Sigmoid colon (tissue), 7 donors: Measurements from ENCODE around the gene TOP3B. TPM values are rescaled to one million over a fixed set of nuclear protein-coding genes. Genes with fewer than 3 reads are reported as not detected.

Experiments used
- DNase-seq: peaks from one replicate; pipeline ENCODE4 v3.0.0-alpha.2; 2019
- H3K27ac ChIP-seq, 4 donors: fragments of 200-600 bp; sonication (generic); one replicate each; pipeline ENCODE4 v1.5.1; 2016 to 2019; ENCODE audit warnings: mild to moderate bottlenecking in 1 of 4
- H3K27me3 ChIP-seq, 3 donors: fragments of 200-600 bp; sonication (generic); one replicate each; pipeline ENCODE4 v1.5.1; 2019; ENCODE audit warnings: mild to moderate bottlenecking in 1 of 3
- H3K36me3 ChIP-seq, 4 donors: fragments of 200-600 bp; sonication (generic); one replicate each; pipeline ENCODE4 v1.5.1; 2016 to 2019
- H3K4me1 ChIP-seq, 4 donors: fragments of 200-600 bp; sonication (generic); one replicate each; pipeline ENCODE4 v1.5.1; 2017 to 2019
- H3K4me3 ChIP-seq, 4 donors: fragments of 200-600 bp; sonication (generic); one replicate each; pipeline ENCODE4 v1.5.1; 2017 to 2019; ENCODE audit warnings: mild to moderate bottlenecking in 2 of 4, moderate library complexity in 1 of 4
- H3K9me3 ChIP-seq, 4 donors: fragments of 200-600 bp in 3 of 4; sonication (generic) in 3 of 4; one replicate each; pipeline versions ENCODE4 v1.5.1 to v1.6.1; 2013 to 2019
- EP300 ChIP-seq, 4 donors: sonication (generic); formaldehyde crosslinking; IDR thresholded peaks; one replicate each; pipeline ENCODE4 v1.6.1; 2017; ENCODE audit warnings: antibody characterized with exemption in 4 of 4
- POLR2A ChIP-seq, 2 donors: fragments of 450-650 bp; IDR thresholded peaks; one replicate each; pipeline ENCODE4 v1.6.1; 2016; ENCODE audit warnings: antibody characterized with exemption in 2 of 2, mild to moderate bottlenecking in 2 of 2, moderate library complexity in 2 of 2
- POLR2AphosphoS5 ChIP-seq, 4 donors: sonication (generic); formaldehyde crosslinking; IDR thresholded peaks; one replicate each; pipeline ENCODE4 v1.6.1; 2017; ENCODE audit warnings: antibody characterized with exemption in 4 of 4
- WGBS, 2 donors: extraction: QIAGEN DNeasy Blood & Tissue Kit; methylation state at CpG; one replicate each; pipeline ENCODE4 v1.1.7; 2013; 5-methylcytosine and 5-hydroxymethylcytosine counted together
- intact Hi-C: fragments of 100-400 bp; cut with DNase I; formaldehyde crosslinking; loops from one replicate; pipeline ENCODE4 v1.15.1; 2023
- polyA plus RNA-seq, 3 donors: library from polyadenylated mRNA; stranded (reverse); fragments of 200-250 nt; gene quantifications; one replicate each; pipeline ENCODE4 v1.2.3, GENCODE V29; 2013
- total RNA-seq, 4 donors: library from RNA; depleted of rRNA; stranded (reverse); fragments of >200 nt; gene quantifications; one replicate each; pipeline ENCODE4 v1.1.0, GENCODE V29; 2016
- TF ChIP-seq, protein P1 (sequence below), 4 experiments: fragments of 450-650 bp in 3 of 4; fragments of 200-600 bp in 1 of 4; IDR thresholded peaks; one replicate each; pipeline ENCODE4 v1.5.1; 2016 to 2019; ENCODE audit warnings: antibody characterized with exemption in 4 of 4, mild to moderate bottlenecking in 3 of 4, moderate library complexity in 2 of 4
- donor health status: healthy with polysubstance abuse.
- donor health status: Bipolar disorder and iron deficiency.
- donor health status: healthy.

Gene TOP3B
- total and polyA plus RNA-seq, 7 donors, result 3.5 to 45.1 (median 17.9) TPM

DNA sequence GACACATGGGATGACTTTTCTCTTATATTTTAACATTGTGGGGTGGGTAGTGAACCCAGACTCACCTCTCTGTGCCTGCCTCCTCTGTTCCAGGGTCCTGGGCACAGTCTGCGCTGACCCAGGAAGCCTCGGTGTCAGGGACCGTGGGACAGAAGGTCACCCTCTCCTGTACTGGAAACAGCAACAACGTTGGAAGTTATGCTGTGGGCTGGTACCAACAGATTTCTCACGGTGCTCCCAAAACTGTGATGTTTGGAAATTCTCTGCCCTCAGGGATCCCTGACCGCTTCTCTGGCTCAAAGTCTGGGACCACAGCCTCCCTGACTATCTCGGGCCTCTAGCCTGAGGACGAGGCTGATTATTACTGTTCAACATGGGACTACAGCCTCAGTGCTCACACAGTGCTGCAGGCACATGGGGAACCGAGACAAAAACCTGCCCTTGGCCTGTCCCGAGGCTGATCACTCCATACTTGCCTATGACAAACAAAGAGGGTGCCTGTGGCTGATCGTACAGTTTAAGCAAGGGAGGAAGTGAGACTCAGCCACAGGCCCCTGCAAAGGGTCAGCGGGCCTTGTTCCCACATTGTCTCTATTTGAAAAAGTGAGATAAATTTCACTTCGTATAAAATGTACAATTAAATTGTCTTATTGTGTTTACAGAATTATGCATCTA lies 43.7 kb upstream of the TOP3B start:
- intact Hi-C loops, result no loop called here
- H3K4me3 ChIP-seq, result no peak overlapping the region
- H3K27ac ChIP-seq, result no peak overlapping the region
- TF ChIP-seq POLR2AphosphoS5 (IDR thresholded peaks at IDR 0.05) (no peak), POLR2A (IDR thresholded peaks at IDR 0.05) (no peak), EP300 (IDR thresholded peaks at IDR 0.05) (no peak)
- TF ChIP-seq, protein P1, sequence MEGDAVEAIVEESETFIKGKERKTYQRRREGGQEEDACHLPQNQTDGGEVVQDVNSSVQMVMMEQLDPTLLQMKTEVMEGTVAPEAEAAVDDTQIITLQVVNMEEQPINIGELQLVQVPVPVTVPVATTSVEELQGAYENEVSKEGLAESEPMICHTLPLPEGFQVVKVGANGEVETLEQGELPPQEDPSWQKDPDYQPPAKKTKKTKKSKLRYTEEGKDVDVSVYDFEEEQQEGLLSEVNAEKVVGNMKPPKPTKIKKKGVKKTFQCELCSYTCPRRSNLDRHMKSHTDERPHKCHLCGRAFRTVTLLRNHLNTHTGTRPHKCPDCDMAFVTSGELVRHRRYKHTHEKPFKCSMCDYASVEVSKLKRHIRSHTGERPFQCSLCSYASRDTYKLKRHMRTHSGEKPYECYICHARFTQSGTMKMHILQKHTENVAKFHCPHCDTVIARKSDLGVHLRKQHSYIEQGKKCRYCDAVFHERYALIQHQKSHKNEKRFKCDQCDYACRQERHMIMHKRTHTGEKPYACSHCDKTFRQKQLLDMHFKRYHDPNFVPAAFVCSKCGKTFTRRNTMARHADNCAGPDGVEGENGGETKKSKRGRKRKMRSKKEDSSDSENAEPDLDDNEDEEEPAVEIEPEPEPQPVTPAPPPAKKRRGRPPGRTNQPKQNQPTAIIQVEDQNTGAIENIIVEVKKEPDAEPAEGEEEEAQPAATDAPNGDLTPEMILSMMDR (IDR thresholded peaks at IDR 0.05), result no peak
- H3K9me3 ChIP-seq, result no peaks in the 10 kb centered on the region
- no peaks in the 10 kb centered on the region for H3K27me3 ChIP-seq
- H3K36me3 ChIP-seq, result no peaks in the 10 kb centered on the region
- no peaks in the 10 kb centered on the region for H3K4me1 ChIP-seq
- WGBS, 2 donors, result 74 to 77% methylated on average over 13 of the region's 13 CpGs
- DNase-seq, result no peak

DNA sequence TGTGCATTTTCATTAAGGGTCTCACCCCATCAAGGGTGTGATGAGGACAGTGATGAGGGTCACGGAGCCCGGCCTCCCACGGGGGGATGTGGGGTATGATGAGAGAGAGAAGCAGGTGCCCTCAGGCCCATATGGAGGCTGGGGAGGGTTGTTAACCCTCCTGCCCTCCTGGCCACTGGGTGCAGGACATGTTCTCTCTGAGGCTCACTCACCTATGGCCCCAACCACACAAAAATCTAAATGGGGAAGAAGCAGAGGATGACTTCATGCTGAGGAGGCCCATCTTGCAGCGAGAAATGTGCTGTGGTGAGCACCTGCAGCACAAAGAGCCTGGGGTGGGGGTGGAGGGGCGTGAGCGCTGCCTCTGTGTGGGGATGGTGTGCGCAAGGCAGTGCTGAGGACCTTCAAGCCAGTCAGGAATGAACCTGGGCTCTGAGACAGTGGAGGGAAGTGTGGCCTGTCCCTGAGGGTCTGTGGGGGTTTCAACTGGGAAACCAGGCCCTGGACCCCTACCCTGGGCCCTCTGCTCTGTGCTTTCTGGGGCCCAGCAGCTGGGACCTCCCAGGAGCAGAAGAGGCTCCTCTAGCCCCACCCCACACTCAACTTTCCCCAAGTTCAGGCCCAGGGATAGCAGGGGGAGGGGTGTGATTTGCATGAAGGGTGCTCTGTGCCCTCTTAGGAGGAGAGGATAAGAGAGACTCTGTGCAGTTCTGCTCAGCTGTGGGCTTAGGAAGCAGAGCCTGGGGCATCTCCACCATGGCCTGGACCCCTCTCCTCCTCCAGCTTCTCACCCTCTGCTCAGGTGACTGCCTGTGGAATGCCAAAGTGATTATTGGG lies 43.0 kb upstream of the TOP3B start:
- intact Hi-C loops, result no loop called here
- Histone ChIP-seq H3K4me1 (no peaks in the 10 kb centered on the region), H3K9me3 (no peaks in the 10 kb centered on the region), H3K4me3 (no peak overlapping the region), H3K36me3 (no peaks in the 10 kb centered on the region), H3K27me3 (no peaks in the 10 kb centered on the region), H3K27ac (no peak overlapping the region)
- TF ChIP-seq POLR2AphosphoS5 (IDR thresholded peaks at IDR 0.05) (no peak), EP300 (IDR thresholded peaks at IDR 0.05) (no peak), POLR2A (IDR thresholded peaks at IDR 0.05) (no peak)
- TF ChIP-seq, protein P1 (IDR thresholded peaks at IDR 0.05), result no peak
- DNase-seq, result no peak
- 69 to 83% methylated on average over 7 of the region's 7 CpGs for WGBS, 2 donors

DNA sequence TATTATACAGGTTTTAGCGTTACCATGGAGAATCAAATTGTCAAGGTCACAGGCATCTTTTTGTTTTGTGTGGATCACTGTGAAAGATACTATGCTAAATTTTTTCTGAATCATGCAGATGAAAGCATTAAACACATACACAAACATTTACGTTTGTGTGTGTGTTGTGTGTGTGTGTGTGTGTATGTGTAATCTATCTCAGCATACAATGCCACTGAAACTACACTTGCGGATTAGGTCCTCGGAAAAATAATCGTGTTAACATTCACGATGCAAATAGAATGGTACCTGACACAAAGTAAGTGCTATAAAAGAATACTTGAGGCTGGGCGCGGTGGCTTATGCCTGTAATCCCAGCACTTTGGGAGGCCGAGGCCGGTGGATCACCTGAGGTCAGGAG lies 41.9 kb upstream of the TOP3B start:
- Histone ChIP-seq H3K4me1 (no peaks in the 10 kb centered on the region), H3K27me3 (no peaks in the 10 kb centered on the region), H3K9me3 (no peaks in the 10 kb centered on the region), H3K27ac (no peak overlapping the region), H3K36me3 (no peaks in the 10 kb centered on the region), H3K4me3 (no peak overlapping the region)
- intact Hi-C loops, result no loop called here
- no peak for TF ChIP-seq POLR2A (IDR thresholded peaks at IDR 0.05)
- no peak for TF ChIP-seq EP300 (IDR thresholded peaks at IDR 0.05)
- no peak for TF ChIP-seq POLR2AphosphoS5 (IDR thresholded peaks at IDR 0.05)
- TF ChIP-seq, protein P1 (IDR thresholded peaks at IDR 0.05), result no peak
- 84 to 92% methylated on average over 10 of the region's 10 CpGs for WGBS, 2 donors
- no peak for DNase-seq

DNA sequence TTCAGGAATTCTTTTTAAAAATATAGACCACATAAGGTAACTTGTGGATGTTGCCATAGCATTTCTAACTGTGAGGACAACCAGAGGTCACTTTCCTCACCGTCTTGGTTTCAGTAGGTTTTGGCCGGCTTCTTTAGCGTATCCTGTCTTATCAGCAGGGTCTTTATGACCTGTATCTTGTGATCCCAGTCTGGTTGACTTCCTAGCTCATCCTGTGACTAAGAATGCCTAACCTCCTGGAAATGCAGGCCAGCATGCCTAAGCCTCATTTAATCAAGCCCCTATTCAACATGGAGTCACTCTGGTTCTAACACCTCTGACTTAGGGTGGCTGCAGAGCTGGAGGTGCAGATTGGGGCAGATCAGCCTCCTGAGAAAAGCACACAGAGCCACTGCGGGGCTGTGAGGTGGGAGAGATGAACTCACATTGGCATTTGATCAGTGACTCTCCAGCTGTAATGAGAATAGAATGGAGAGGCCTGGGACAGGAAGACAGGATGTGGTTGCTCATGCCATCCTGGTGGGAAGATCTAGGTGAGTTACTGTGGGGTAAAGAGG lies 41.1 kb upstream of the TOP3B start:
- no peaks in the 10 kb centered on the region for H3K36me3 ChIP-seq
- TF ChIP-seq, protein P1 (IDR thresholded peaks at IDR 0.05), result no peak
- TF ChIP-seq EP300 (IDR thresholded peaks at IDR 0.05) (no peak), POLR2AphosphoS5 (IDR thresholded peaks at IDR 0.05) (no peak), POLR2A (IDR thresholded peaks at IDR 0.05) (no peak)
- no peaks in the 10 kb centered on the region for H3K4me1 ChIP-seq
- no peaks in the 10 kb centered on the region for H3K27me3 ChIP-seq
- H3K27ac ChIP-seq, result no peak overlapping the region
- H3K9me3 ChIP-seq, result no peaks in the 10 kb centered on the region
- no peak overlapping the region for H3K4me3 ChIP-seq
- no peak for DNase-seq
- WGBS, 2 donors, result 88 to 89% methylated on average over 4 of the region's 4 CpGs
- intact Hi-C loops, result no loop called here
